GM12801 (cell line): ENCODE measurements around the gene GTSE1.

Source experiments
- TF ChIP-seq, protein P1 (sequence below): IDR thresholded peaks from one replicate; pipeline ENCODE4 v1.5.1; 2011; ENCODE audit warnings: control low read depth; ENCODE audit not compliant: insufficient read length; ENCODE audit errors: extremely low read depth

Gene GTSE1

DNA sequence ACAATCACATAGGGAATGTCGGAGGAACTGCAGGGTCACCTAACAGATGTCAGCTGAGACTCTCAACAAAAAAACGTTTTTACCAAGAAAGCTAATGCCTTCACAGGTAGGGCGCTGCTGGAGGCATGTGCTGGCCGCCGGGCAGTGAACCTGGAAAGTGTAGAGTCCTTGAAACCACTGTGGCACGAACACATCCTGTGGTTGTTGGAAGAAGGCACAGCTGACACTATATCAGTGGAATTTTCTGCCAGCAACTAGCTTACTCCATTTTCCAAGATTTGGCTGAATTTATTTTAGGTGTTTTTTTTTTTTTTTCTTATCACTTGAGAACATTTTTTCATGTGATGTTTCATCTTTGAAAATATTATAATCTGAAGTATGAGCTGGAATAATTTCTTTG, 53.0 kb downstream of the GTSE1 start:
- TF ChIP-seq, protein P1, sequence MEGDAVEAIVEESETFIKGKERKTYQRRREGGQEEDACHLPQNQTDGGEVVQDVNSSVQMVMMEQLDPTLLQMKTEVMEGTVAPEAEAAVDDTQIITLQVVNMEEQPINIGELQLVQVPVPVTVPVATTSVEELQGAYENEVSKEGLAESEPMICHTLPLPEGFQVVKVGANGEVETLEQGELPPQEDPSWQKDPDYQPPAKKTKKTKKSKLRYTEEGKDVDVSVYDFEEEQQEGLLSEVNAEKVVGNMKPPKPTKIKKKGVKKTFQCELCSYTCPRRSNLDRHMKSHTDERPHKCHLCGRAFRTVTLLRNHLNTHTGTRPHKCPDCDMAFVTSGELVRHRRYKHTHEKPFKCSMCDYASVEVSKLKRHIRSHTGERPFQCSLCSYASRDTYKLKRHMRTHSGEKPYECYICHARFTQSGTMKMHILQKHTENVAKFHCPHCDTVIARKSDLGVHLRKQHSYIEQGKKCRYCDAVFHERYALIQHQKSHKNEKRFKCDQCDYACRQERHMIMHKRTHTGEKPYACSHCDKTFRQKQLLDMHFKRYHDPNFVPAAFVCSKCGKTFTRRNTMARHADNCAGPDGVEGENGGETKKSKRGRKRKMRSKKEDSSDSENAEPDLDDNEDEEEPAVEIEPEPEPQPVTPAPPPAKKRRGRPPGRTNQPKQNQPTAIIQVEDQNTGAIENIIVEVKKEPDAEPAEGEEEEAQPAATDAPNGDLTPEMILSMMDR = no peak

DNA sequence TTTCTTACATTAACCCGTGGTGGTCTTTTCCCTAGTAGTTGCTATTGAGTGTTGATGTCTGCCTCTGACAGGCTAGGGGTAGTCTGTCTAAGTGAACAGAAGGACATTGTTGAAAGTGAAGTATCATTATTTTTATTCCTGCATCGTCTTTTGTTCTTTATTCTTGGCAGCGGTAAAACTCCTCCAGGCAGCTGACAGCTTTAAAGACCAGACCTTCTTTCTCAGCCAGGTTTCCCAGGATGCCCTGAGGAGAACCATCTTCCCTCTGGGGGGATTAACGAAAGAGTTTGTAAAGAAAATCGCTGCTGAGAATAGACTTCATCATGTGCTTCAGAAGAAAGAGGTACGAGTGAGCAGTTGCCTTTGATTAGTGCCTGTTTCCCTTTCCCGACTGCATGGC, 53.5 kb downstream of the GTSE1 start:
- TF ChIP-seq, protein P1 = no peak

DNA sequence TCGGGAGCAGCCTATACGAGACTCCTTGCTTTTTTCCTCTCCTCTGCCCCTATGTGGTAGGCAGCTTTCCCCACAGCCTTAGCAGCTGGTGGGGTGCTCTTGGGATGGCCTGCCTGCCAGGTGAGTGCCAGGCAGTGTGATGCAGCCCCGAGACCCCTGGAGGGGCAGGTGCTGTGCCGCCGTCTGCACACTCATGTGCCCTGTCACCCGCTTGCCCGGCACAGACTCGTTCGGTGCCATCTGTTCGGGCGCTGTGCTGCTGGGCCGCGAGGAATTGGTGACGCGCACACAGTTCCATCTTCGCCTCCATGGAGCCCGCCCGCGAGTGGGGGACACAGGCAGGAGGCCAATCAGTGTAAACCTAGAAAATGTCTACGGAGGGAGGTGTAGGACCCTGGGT, 54.0 kb downstream of the GTSE1 start:
- TF ChIP-seq, protein P1 = no peak

DNA sequence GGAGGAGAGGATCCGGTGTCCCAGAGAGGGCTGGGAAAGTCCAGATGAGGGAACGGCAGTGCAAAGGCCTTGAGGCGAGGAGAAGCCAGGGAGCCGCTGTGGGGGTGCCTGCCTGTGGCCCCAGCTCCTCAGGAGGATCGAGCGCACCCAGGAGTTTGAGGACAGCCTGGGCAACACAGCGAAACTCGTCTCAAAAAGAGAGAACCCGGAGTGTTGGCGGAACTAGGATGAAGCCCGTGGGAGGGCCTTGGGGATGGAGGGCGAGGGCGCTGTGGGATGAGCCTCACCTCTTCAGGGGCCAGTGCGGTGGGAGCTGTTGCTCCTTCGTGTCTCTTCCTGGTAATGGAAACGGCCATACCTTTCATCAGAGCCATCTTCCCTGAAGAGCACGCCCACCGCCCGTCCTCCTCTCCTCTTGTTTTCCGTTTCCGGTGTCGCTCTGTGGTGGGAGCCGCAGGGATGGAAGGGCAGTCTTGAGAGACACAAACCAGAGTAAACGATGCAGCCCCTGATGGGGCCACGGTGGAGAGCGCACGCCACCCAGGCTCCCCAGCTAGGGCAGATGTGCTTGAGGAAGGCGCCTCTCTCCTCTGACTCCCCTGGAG, 54.6 kb downstream of the GTSE1 start:
- TF ChIP-seq, protein P1 = no peak

DNA sequence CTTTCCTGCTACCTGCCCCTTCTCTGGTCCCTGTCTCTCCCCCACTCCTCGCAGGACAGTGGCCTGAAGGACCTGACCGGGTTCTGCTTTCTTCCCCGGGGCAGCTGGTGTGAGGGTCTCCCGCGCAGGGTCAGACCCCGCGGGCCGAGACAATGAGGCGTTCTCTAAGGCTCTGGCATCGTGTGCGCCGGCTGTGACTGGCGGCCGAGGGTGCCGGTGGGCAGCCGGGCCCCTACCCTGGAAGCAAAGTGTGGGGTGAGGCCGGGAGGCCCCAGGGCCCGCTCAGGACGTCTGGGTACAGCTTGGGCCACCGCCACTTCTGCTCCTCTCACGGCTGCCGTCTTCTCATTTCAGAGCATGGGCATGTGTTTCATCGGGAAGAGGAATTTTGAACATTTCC, 55.1 kb downstream of the GTSE1 start:
- TF ChIP-seq, protein P1 = no peak

DNA sequence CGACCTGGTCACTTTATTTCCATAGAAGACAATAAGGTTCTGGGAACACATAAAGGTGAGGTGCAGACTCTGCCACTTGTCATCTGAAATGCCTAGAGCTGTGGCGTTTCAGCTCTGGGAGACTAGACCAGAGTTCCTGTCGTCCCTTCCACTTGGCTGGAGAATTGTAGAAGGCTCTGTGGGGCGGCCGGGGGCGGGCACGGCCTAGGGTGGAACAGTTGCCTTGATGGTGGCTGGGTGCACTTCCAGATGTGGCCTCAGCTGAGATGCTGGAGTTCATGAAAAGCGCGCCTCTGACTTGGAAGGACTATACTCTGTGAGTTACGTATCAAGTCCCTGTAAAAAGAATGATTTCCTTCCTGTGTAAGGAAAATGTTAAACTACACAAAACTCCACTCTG, 55.6 kb downstream of the GTSE1 start:
- TF ChIP-seq, protein P1 = no peak

DNA sequence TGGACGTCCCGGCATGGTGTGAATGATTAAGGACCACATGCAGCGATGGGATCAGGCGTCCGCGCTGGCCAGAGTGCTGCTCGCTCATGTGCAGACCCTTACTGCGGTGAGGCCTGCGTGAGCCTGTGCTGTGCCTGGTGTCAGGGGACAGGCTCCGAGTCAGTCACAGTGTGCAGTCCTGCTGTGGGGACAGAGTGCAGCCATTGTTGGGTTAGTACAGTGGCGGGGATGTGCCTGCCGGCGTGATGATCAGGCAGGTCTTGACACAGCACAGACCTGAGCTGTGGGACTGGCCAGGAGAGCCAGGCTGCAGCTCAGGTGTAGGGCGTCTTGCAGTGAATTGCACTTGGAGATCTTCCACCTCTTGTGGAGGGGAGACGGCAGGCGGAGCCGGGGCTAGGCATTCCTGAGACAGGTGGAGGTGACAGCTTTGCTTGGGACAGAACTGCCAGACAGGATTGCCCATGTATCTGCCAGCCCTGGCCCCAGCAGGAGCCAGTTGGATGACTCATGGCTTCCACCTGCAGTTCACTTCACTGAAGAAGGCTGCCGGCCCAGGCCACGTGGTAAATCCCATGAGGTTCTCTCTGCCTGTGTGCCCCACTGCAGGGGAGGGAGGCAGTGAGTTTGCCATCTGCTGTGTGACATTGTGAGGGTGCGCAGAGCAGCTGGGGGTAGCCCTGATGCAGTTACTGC, 56.2 kb downstream of the GTSE1 start:
- TF ChIP-seq, protein P1 = no peak
